Prostate gland (tissue), 2 donors: ENCODE results near the gene SUMF1.

Source experiments
- POLR2AphosphoS5 ChIP-seq: sonication (generic); formaldehyde crosslinking; IDR thresholded peaks from one replicate; pipeline ENCODE4 v1.6.1; 2017; ENCODE audit warnings: antibody characterized with exemption
- TF ChIP-seq, protein P1 (sequence below), 4 experiments: fragments of 200-600 bp in 2 of 4; fragments of 450-650 bp in 2 of 4; sonication (generic) in 2 of 4; IDR thresholded peaks; 1 replicate in 3 of 4; 2 replicates in 1 of 4; pipeline ENCODE4 v1.5.1; 2016 to 2019; ENCODE audit warnings: antibody characterized with exemption in 4 of 4, mild to moderate bottlenecking in 2 of 4, moderate library complexity in 2 of 4

DNA sequence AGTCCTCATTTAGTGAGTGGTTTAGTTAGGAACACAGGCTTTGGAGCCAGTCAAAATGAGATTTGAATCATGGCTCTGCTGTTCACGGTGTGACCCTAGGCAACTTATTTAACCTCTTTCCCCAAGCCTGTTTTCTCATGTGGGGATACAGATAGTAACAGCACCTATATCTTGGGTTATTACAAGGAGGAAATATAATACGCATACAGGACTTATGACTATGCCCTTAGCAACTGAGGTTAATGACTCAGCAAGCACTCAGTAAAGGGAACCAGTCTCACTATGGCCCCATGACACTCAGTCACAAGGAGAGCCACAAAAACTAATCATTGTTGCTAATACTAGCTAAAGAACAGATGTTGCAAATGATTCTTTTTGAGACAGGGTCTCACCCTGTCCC is 45.9 kb downstream of the SUMF1 start:
- TF ChIP-seq POLR2AphosphoS5: no peak
- TF ChIP-seq, protein P1, sequence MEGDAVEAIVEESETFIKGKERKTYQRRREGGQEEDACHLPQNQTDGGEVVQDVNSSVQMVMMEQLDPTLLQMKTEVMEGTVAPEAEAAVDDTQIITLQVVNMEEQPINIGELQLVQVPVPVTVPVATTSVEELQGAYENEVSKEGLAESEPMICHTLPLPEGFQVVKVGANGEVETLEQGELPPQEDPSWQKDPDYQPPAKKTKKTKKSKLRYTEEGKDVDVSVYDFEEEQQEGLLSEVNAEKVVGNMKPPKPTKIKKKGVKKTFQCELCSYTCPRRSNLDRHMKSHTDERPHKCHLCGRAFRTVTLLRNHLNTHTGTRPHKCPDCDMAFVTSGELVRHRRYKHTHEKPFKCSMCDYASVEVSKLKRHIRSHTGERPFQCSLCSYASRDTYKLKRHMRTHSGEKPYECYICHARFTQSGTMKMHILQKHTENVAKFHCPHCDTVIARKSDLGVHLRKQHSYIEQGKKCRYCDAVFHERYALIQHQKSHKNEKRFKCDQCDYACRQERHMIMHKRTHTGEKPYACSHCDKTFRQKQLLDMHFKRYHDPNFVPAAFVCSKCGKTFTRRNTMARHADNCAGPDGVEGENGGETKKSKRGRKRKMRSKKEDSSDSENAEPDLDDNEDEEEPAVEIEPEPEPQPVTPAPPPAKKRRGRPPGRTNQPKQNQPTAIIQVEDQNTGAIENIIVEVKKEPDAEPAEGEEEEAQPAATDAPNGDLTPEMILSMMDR (IDR thresholded peaks at IDR 0.05): no peak
